H1 (cell line): ENCODE data around the gene NR1H2. TPM values are rescaled to one million over a fixed set of nuclear protein-coding genes. Genes with fewer than 3 reads are reported as not detected.

Source experiments
- CTCF ChIA-PET: fragments of 300-600 bp; sonication (Branson Sonifier 250); formaldehyde crosslinking; loops from one replicate; lab custom pipeline; 2021; ENCODE audit not compliant: partially characterized antibody; lab: Charles Lee
- POLR2A ChIA-PET: fragments of 300-600 bp; sonication (Branson Sonifier 250); formaldehyde crosslinking; loops from one replicate; lab custom pipeline; 2021; ENCODE audit warnings: inconsistent platforms; ENCODE audit not compliant: partially characterized antibody; lab: Charles Lee
- DNase-seq, 2 experiments: peaks; one replicate each; pipeline versions ENCODE4 v3.0.0 to v3.0.0-alpha.2; 2010 to 2022; ENCODE audit warnings: low spot score in 2 of 2, low read depth in 1 of 2, mixed read lengths in 1 of 2
- FAIRE-seq: peaks from 2 replicates; lab custom pipeline; 2011; peaks lifted over from hg19 to GRCh38; lab: Jason Lieb, UNC
- H2AFZ ChIP-seq: 2 replicates; pipeline ENCODE4 v1.8.1; 2012; ENCODE audit warnings: low read length, inconsistent platforms
- H2AK5ac ChIP-seq: 2 replicates; pipeline ENCODE4 v1.6.1; 2013; ENCODE audit warnings: low read depth, low read length
- H2BK120ac ChIP-seq: replicated peaks from 2 replicates; pipeline ENCODE3; 2013; ENCODE audit warnings: low read depth, low read length, inconsistent platforms
- H2BK12ac ChIP-seq: 2 replicates; pipeline ENCODE4 v1.6.1; 2013; ENCODE audit warnings: low read depth, low read length
- H2BK15ac ChIP-seq: 2 replicates; pipeline ENCODE4 v1.6.1; 2013; ENCODE audit warnings: low read length
- H2BK20ac ChIP-seq: 2 replicates; pipeline ENCODE4 v1.6.1; 2013; ENCODE audit warnings: low read length
- H2BK5ac ChIP-seq: 2 replicates; pipeline ENCODE4 v1.6.1; 2013; ENCODE audit warnings: low read depth, low read length
- H3K14ac ChIP-seq: 2 replicates; pipeline ENCODE4 v1.6.1; 2013; ENCODE audit warnings: inconsistent platforms; ENCODE audit not compliant: insufficient read length
- H3K18ac ChIP-seq: 2 replicates; pipeline ENCODE4 v1.6.1; 2013; ENCODE audit warnings: low read length; ENCODE audit errors: extremely low read depth
- H3K23ac ChIP-seq: 2 replicates; pipeline ENCODE4 v1.6.1; 2013; ENCODE audit warnings: inconsistent platforms; ENCODE audit not compliant: insufficient read length
- H3K23me2 ChIP-seq: 2 replicates; pipeline ENCODE4 v1.6.1; 2013; ENCODE audit warnings: low read depth, low read length
- H3K27ac ChIP-seq: 2 replicates; pipeline ENCODE4 v1.6.1; 2011; ENCODE audit warnings: low read depth, low read length, inconsistent platforms
- H3K27me3 ChIP-seq, 4 experiments: replicated peaks in 1 of 4; 1 replicate in 1 of 4; 2 replicates in 3 of 4; pipeline versions ENCODE4 v1.6.1 to v1.8.1; 2011 to 2013; ENCODE audit warnings: low read length in 3 of 4, mild to moderate bottlenecking in 3 of 4, inconsistent platforms in 2 of 4, mixed read lengths in 2 of 4, moderate library complexity in 1 of 4; ENCODE audit not compliant: control insufficient read depth in 3 of 4, insufficient read depth in 3 of 4; ENCODE audit errors: extremely low read depth in 1 of 4
- H3K36me3 ChIP-seq, 4 experiments: 2 replicates each; pipeline versions ENCODE4 v1.6.1 to v1.8.1; 2011 to 2013; ENCODE audit warnings: mild to moderate bottlenecking in 4 of 4, low read length in 3 of 4, moderate library complexity in 2 of 4, control low read depth in 1 of 4, inconsistent platforms in 1 of 4; ENCODE audit not compliant: insufficient read depth in 4 of 4, control insufficient read depth in 2 of 4
- H3K4ac ChIP-seq: replicated peaks from 2 replicates; pipeline ENCODE3; 2013; ENCODE audit warnings: low read length, low read depth, mixed read lengths, inconsistent platforms; ENCODE audit not compliant: insufficient read length
- H3K4me1 ChIP-seq, 4 experiments: replicated peaks in 1 of 4; 1 replicate in 1 of 4; 2 replicates in 3 of 4; pipeline versions ENCODE4 v1.6.1 to v1.8.1; 2011 to 2013; ENCODE audit warnings: low read length in 3 of 4, inconsistent platforms in 2 of 4, mixed read lengths in 1 of 4; ENCODE audit not compliant: insufficient read depth in 4 of 4, control insufficient read depth in 3 of 4
- H3K4me2 ChIP-seq, 2 experiments: 2 replicates each; pipeline versions ENCODE4 v1.6.1 to v1.8.1; 2011 to 2013; ENCODE audit warnings: low read depth in 2 of 2, low read length in 2 of 2, control low read depth in 1 of 2, inconsistent platforms in 1 of 2, mild to moderate bottlenecking in 1 of 2; ENCODE audit not compliant: insufficient read depth in 1 of 2
- H3K4me3 ChIP-seq, 4 experiments: fragments of 200-600, 300-600 bp in 1 of 4; sonication (generic), shearing (Covaris generic), sonication (Bioruptor Twin) in 1 of 4; 2 replicates each; pipeline versions ENCODE4 v1.5.1 to v1.8.1; 2011 to 2016; ENCODE audit warnings: low read length in 4 of 4, low read depth in 3 of 4, control low read depth in 2 of 4, inconsistent platforms in 2 of 4, mild to moderate bottlenecking in 2 of 4, mixed read lengths in 1 of 4, moderate library complexity in 1 of 4; ENCODE audit not compliant: insufficient read depth in 2 of 4; ENCODE audit errors: extremely low read depth in 1 of 4
- H3K56ac ChIP-seq: replicated peaks from 2 replicates; pipeline ENCODE3; 2013; ENCODE audit warnings: low read depth, mild to moderate bottlenecking, mixed read lengths, low read length, inconsistent platforms; ENCODE audit not compliant: insufficient read length
- H3K79me1 ChIP-seq: 2 replicates; pipeline ENCODE4 v1.6.1; 2013; ENCODE audit warnings: low read depth, low read length, control low read depth
- H3K79me2 ChIP-seq, 2 experiments: 2 replicates each; pipeline versions ENCODE4 v1.6.1 to v1.8.1; 2012 to 2013; ENCODE audit warnings: low read length in 2 of 2, mild to moderate bottlenecking in 2 of 2, inconsistent platforms in 1 of 2; ENCODE audit not compliant: insufficient read depth in 2 of 2, control insufficient read depth in 1 of 2
- H3K9ac ChIP-seq, 4 experiments: replicated peaks in 1 of 4; 1 replicate in 1 of 4; 2 replicates in 3 of 4; pipeline versions ENCODE4 v1.6.1 to v1.8.1; 2011 to 2013; ENCODE audit warnings: low read depth in 3 of 4, low read length in 3 of 4, control low read depth in 2 of 4, mild to moderate bottlenecking in 2 of 4, moderate library complexity in 2 of 4, inconsistent platforms in 1 of 4; ENCODE audit errors: extremely low read depth in 1 of 4
- H3K9me3 ChIP-seq, 2 experiments: 2 replicates each; pipeline versions ENCODE4 v1.6.1 to v1.8.1; 2012 to 2013; ENCODE audit warnings: mild to moderate bottlenecking in 2 of 2, moderate library complexity in 2 of 2, control low read depth in 1 of 2, inconsistent platforms in 1 of 2, low read depth in 1 of 2, low read length in 1 of 2, mixed read lengths in 1 of 2; ENCODE audit not compliant: insufficient read depth in 2 of 2
- H4K20me1 ChIP-seq, 2 experiments: replicated peaks in 1 of 2; 2 replicates each; pipeline versions ENCODE3 to v1.8.1; 2011 to 2013; ENCODE audit warnings: inconsistent platforms in 2 of 2, low read length in 2 of 2, mild to moderate bottlenecking in 1 of 2; ENCODE audit not compliant: insufficient read depth in 2 of 2, control insufficient read depth in 1 of 2
- H4K5ac ChIP-seq: 2 replicates; pipeline ENCODE4 v1.6.1; 2013; ENCODE audit warnings: low read length, low read depth, mixed read lengths, inconsistent platforms; ENCODE audit not compliant: insufficient read length
- H4K8ac ChIP-seq: 2 replicates; pipeline ENCODE4 v1.8.0; 2013; ENCODE audit warnings: mild to moderate bottlenecking, moderate library complexity, low read length, inconsistent platforms; ENCODE audit not compliant: insufficient read depth; ENCODE audit errors: extremely low read depth
- H4K91ac ChIP-seq: replicated peaks from 2 replicates; pipeline ENCODE3; 2013; ENCODE audit warnings: low read length, mixed read lengths, inconsistent platforms; ENCODE audit not compliant: insufficient read length
- FOSL1 ChIP-seq: IDR thresholded peaks from 2 replicates; pipeline ENCODE4 v1.6.1; 2011; ENCODE audit warnings: mild to moderate bottlenecking, low read depth, low read length, moderate library complexity; ENCODE audit not compliant: insufficient read depth
- KDM4A ChIP-seq: IDR thresholded peaks from one replicate; pipeline ENCODE4 v1.7.1; 2012; ENCODE audit warnings: low read depth, mild to moderate bottlenecking, moderate library complexity, low read length, inconsistent platforms; ENCODE audit not compliant: severe bottlenecking
- TBP ChIP-seq: IDR thresholded peaks from 2 replicates; pipeline ENCODE4 v1.6.1; 2011; ENCODE audit warnings: low read depth, low read length, improper control_type of control experiment
- WGBS, 2 experiments: shearing (Covaris generic) in 1 of 2; methylation state at CpG; one replicate each; pipeline versions ENCODE4 v1.1.6 to v1.1.7; 2013 to 2015; ENCODE audit warnings: low lambda C conversion rate in 2 of 2, mixed read lengths in 2 of 2, inconsistent platforms in 1 of 2, low coverage in 1 of 2, missing lambda C conversion rate in 1 of 2; ENCODE audit not compliant: insufficient replicate concordance in 2 of 2, insufficient coverage in 1 of 2, insufficient read length in 1 of 2; ENCODE audit errors: extremely low coverage in 1 of 2, missing lambda C conversion rate in 1 of 2; 5-methylcytosine and 5-hydroxymethylcytosine counted together
- polyA plus RNA-seq, 7 experiments: library from polyadenylated mRNA; depleted of rRNA in 3 of 7; stranded (reverse) in 5 of 7; unstranded in 2 of 7; fragments of >200 nt in 5 of 7; fragments of 200-250 nt in 2 of 7; gene quantifications; 1 replicate in 5 of 7; 2 replicates in 1 of 7; 4 replicates in 1 of 7; pipeline versions ENCODE4 v1.2.1 to v1.2.3, GENCODE V29; 2011 to 2013; ENCODE audit warnings: missing spikeins in 2 of 7, mixed read lengths in 2 of 7
- total RNA-seq: library from RNA; stranded (reverse); fragmentation: NEBNext Ultra II Directional; extraction: Animal tissue kit (Norgen Biotek cat#: 25700); gene quantifications from 2 replicates; pipeline ENCODE4 v1.2.1, GENCODE V29; 2021

NR1H2 gene
- total and polyA plus RNA-seq, 2 of the 8 experiments (the other 6 are each of a cell fraction or from before 2014, with no cell fraction given), result 40.3 to 47.5 TPM

DNA sequence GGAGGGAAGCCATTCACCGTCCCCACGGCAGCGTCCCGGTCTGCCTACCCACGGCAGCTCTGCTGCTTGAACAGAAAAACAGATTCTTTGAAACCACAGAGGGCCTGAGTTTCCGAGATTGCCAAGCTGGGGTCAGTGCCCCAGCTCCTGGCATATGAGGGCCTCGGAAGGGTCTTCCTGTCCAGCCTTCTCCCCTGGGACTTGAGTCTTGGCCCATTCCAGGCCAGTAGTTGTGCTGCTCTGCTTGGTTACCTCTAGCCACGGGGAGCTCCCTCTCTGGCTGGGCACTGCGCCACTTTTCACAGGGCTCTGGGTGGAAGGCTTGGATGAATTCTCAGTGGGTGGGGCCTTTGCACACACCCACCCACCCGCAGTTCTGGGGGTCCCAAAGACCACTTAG lies 33.9 kb downstream of the NR1H2 start:
- Histone ChIP-seq H4K91ac (no peak overlapping the region), H2AFZ (no peak overlapping the region), H3K56ac (no peak overlapping the region), H3K9me3 (no peaks in the 10 kb centered on the region), H3K14ac (no peak overlapping the region), H2BK120ac (no peak overlapping the region), H3K4me2 (no peak overlapping the region), H2BK20ac (no peak overlapping the region), H4K5ac (no peak overlapping the region), H4K20me1 (peaks cover 0 to 6% of the 10 kb centered on the region in 2 experiments), H3K79me1 (no peaks in the 10 kb centered on the region), H3K79me2 (no peaks in the 10 kb centered on the region), H3K27ac (no peak overlapping the region), H3K4ac (no peak overlapping the region), H3K9ac (no peak overlapping the region), H2BK5ac (no peak overlapping the region), H2BK15ac (no peak overlapping the region), H2BK12ac (no peak overlapping the region), H3K4me1 (0 out of 7 replicates have a peak, but pooled peaks cover 0 to 2% (median 0%) of the 10 kb centered on the region in 4 experiments), H3K4me3 (no peak overlapping the region), H3K23ac (no peak overlapping the region), H3K27me3 (no peaks in the 10 kb centered on the region), H3K36me3 (peaks cover 16 to 43% (median 26%) of the 10 kb centered on the region in 4 experiments; a peak in 7 of 8 replicates), H4K8ac (no peak overlapping the region), H3K18ac (no peak overlapping the region), H3K23me2 (no peaks in the 10 kb centered on the region), H2AK5ac (no peak overlapping the region)
- ChIA-PET CTCF (interaction anchor here (0.6 to 2.5 kb wide), 9 partner anchors 11 to 301 kb away, joined by 3 to 13 read pairs (median 4); partner anchors contain the start of gene NR1H2), POLR2A (interaction anchor here (1.0 to 2.1 kb wide), 5 partner anchors 10 to 54 kb away, joined by 3 to 9 read pairs (median 3); partner anchors contain the start of gene POLD1)
- DNase-seq, result no peak
- TF ChIP-seq KDM4A (no peak), TBP (no peak), FOSL1 (no peak)
- 92% methylated on average over 10 of the region's 10 CpGs; no CpG with 5 or more reads in 1 of the 2 experiments for WGBS, 2 experiments
- no peak for FAIRE-seq
